NCI-H1930 (cell line): ENCODE data around the gene NUBP2.

ENCODE experiments used
- DNase-seq, 2 experiments: peaks; one replicate each; lab custom pipeline; 2025; lab: John Stamatoyannopoulos, UW

NUBP2 gene

GRCh38 chr16:1759511-1759910 lies 23.2 kb upstream of the NUBP2 start:
- no peak for DNase-seq

- no peak for DNase-seq
Observed at GRCh38 chr16:1760911-1761310, 21.8 kb upstream of the NUBP2 start.

- no peak for DNase-seq
Observed at GRCh38 chr16:1761751-1762150, 21.0 kb upstream of the NUBP2 start.

GRCh38 chr16:1762196-1762878 lies 20.4 kb upstream of the NUBP2 start:
- DNase-seq = no peak

- DNase-seq = no peak
Observed at GRCh38 chr16:1762879-1763520, 19.8 kb upstream of the NUBP2 start.

GRCh38 chr16:1763521-1764511 lies 18.9 kb upstream of the NUBP2 start:
- DNase-seq = no peak

- DNase-seq = no peak
Observed at GRCh38 chr16:1764971-1765370, 17.8 kb upstream of the NUBP2 start.

- no peak for DNase-seq
Observed at GRCh38 chr16:1765826-1766225, 16.9 kb upstream of the NUBP2 start.

GRCh38 chr16:1766231-1766630 lies 16.5 kb upstream of the NUBP2 start:
- no peak for DNase-seq

- DNase-seq = no peak
Observed at GRCh38 chr16:1766701-1767100, 16.1 kb upstream of the NUBP2 start.

GRCh38 chr16:1767116-1767994 lies 15.4 kb upstream of the NUBP2 start:
- DNase-seq = no peak

- DNase-seq = no peak
Observed at GRCh38 chr16:1768061-1768766, 14.5 kb upstream of the NUBP2 start.

- DNase-seq = no peak
Observed at GRCh38 chr16:1768767-1769401, 13.9 kb upstream of the NUBP2 start.

GRCh38 chr16:1769402-1770300 lies 13.1 kb upstream of the NUBP2 start:
- no peak for DNase-seq

- DNase-seq = no peak
Observed at GRCh38 chr16:1770328-1771187, 12.2 kb upstream of the NUBP2 start.

GRCh38 chr16:1771188-1771863 lies 11.4 kb upstream of the NUBP2 start, which contains the start of gene NME3:
Gene NME3, minus strand, starts transcription at chr16:1771543. Its CDS starts 9 bp downstream, at chr16:1771534.
- DNase-seq = peak in 1 of 2 experiments; percentile 36

GRCh38 chr16:1771864-1772361 lies 10.8 kb upstream of the NUBP2 start:
- DNase-seq = no peak
